OCI-LY1 (cell line): Measurements from ENCODE around the gene SDK2.

Source experiments
- H2AFZ ChIP-seq: fragments of 200-600 bp; sonication (generic), shearing (Covaris generic); 2 replicates; pipeline ENCODE4 v1.6.0; 2014; ENCODE audit warnings: antibody characterized with exemption, mild to moderate bottlenecking, low read length
- H3F3A ChIP-seq: fragments of 200-600 bp; sonication (generic), shearing (Covaris generic); 2 replicates; pipeline ENCODE4 v1.6.0; 2014; ENCODE audit warnings: mild to moderate bottlenecking, antibody characterized with exemption, low read length, moderate library complexity; ENCODE audit not compliant: insufficient read depth
- H3K27ac ChIP-seq: fragments of 200-600 bp; sonication (generic); 2 replicates; pipeline ENCODE4 v1.5.1; 2014; ENCODE audit warnings: low read length, mixed run types, mild to moderate bottlenecking, low read depth; ENCODE audit not compliant: poor library complexity, severe bottlenecking
- H3K27me3 ChIP-seq: fragments of 200-600 bp; sonication (generic); 2 replicates; pipeline ENCODE4 v1.6.0; 2014; ENCODE audit warnings: antibody characterized with exemption, mild to moderate bottlenecking, low read length, moderate library complexity; ENCODE audit not compliant: insufficient read depth
- H3K36me3 ChIP-seq: fragments of 200-600 bp; sonication (generic); 2 replicates; pipeline ENCODE4 v1.6.1; 2014; ENCODE audit warnings: mild to moderate bottlenecking, antibody characterized with exemption, low read length, moderate library complexity, mixed read lengths; ENCODE audit not compliant: insufficient read depth
- H3K4me1 ChIP-seq: fragments of 200-600 bp; sonication (generic); 2 replicates; pipeline ENCODE4 v1.5.1; 2014; ENCODE audit warnings: mild to moderate bottlenecking, low read length, moderate library complexity; ENCODE audit not compliant: insufficient read depth, severe bottlenecking
- H3K4me2 ChIP-seq: fragments of 200-600 bp; sonication (generic), shearing (Covaris generic); 2 replicates; pipeline ENCODE4 v1.6.1; 2014; ENCODE audit warnings: low read length
- H3K4me3 ChIP-seq: fragments of 200-600 bp; sonication (generic); 2 replicates; pipeline ENCODE4 v1.5.1; 2014; ENCODE audit warnings: low read length, low read depth, mild to moderate bottlenecking, mixed read lengths; ENCODE audit not compliant: poor library complexity, severe bottlenecking
- H3K79me2 ChIP-seq: fragments of 200-600 bp; shearing (Covaris generic); 2 replicates; pipeline ENCODE4 v1.6.1; 2016; ENCODE audit warnings: mixed run types, low read length, mixed read lengths; ENCODE audit not compliant: insufficient read depth
- H3K9ac ChIP-seq: fragments of 200-600 bp; sonication (generic), shearing (Covaris generic); 2 replicates; pipeline ENCODE4 v1.6.1; 2014; ENCODE audit warnings: mild to moderate bottlenecking, low read length, mixed read lengths
- H3K9me2 ChIP-seq: fragments of 200-600 bp; sonication (generic), shearing (Covaris generic); 2 replicates; pipeline ENCODE4 v1.6.1; 2014; ENCODE audit warnings: low read depth, mild to moderate bottlenecking, low read length, mixed read lengths
- H3K9me3 ChIP-seq: fragments of 200-600 bp; shearing (Covaris generic); 2 replicates; pipeline ENCODE4 v1.6.1; 2014; ENCODE audit warnings: low read length, mixed read lengths
- H4K20me1 ChIP-seq: fragments of 200-600 bp; sonication (generic), shearing (Covaris generic); 2 replicates; pipeline ENCODE4 v1.6.0; 2016; ENCODE audit warnings: mild to moderate bottlenecking, low read length; ENCODE audit not compliant: insufficient read depth
- CTCF ChIP-seq: fragments of 200-600 bp; sonication (generic), shearing (Covaris generic); IDR thresholded peaks from 2 replicates; pipeline ENCODE4 v1.5.1; 2017; ENCODE audit warnings: mild to moderate bottlenecking, antibody characterized with exemption, low read length, moderate library complexity, mixed read lengths
- EZH2 ChIP-seq: fragments of 200-600 bp; sonication (generic), shearing (Covaris generic); IDR thresholded peaks from 2 replicates; pipeline ENCODE4 v1.8.0; 2017; ENCODE audit warnings: borderline replicate concordance, mixed run types, mild to moderate bottlenecking, antibody characterized with exemption, low read length, moderate library complexity, mixed read lengths

Gene SDK2

GRCh38 chr17:73290399-73291259 is 353.6 kb downstream of the SDK2 start:
- no peaks in the 10 kb centered on the region for H3F3A ChIP-seq
- H3K27me3 ChIP-seq = no peaks in the 10 kb centered on the region; the same call in 1 of the 2 replicates
- H3K27ac ChIP-seq = no peak overlapping the region
- H3K4me2 ChIP-seq = no peak overlapping the region
- no peaks in the 10 kb centered on the region for H4K20me1 ChIP-seq
- no peak for TF ChIP-seq CTCF
- no peak for TF ChIP-seq EZH2
- no peak overlapping the region for H3K9ac ChIP-seq
- H3K79me2 ChIP-seq = no peaks in the 10 kb centered on the region
- no peak overlapping the region for H2AFZ ChIP-seq
- no peaks in the 10 kb centered on the region for H3K9me2 ChIP-seq
- no peaks in the 10 kb centered on the region for H3K36me3 ChIP-seq
- H3K4me1 ChIP-seq = no peaks in the 10 kb centered on the region
- H3K9me3 ChIP-seq = no peaks in the 10 kb centered on the region
- H3K4me3 ChIP-seq = no peak overlapping the region

GRCh38 chr17:73289549-73290254 is 354.5 kb downstream of the SDK2 start:
- no peaks in the 10 kb centered on the region for H3K79me2 ChIP-seq
- no peak overlapping the region for H2AFZ ChIP-seq
- no peaks in the 10 kb centered on the region for H3K4me1 ChIP-seq
- no peaks in the 10 kb centered on the region; the same call in 1 of the 2 replicates for H3K27me3 ChIP-seq
- no peaks in the 10 kb centered on the region for H3K9me2 ChIP-seq
- H3K9ac ChIP-seq = no peak overlapping the region
- H3K36me3 ChIP-seq = no peaks in the 10 kb centered on the region
- no peaks in the 10 kb centered on the region for H4K20me1 ChIP-seq
- no peaks in the 10 kb centered on the region for H3F3A ChIP-seq
- H3K4me3 ChIP-seq = no peak overlapping the region
- H3K9me3 ChIP-seq = no peaks in the 10 kb centered on the region
- no peak overlapping the region for H3K27ac ChIP-seq
- TF ChIP-seq CTCF = no peak
- no peak for TF ChIP-seq EZH2
- no peak overlapping the region for H3K4me2 ChIP-seq

GRCh38 chr17:73288534-73289302 is 355.5 kb downstream of the SDK2 start:
- H3K4me2 ChIP-seq = no peak overlapping the region
- no peaks in the 10 kb centered on the region; the same call in 1 of the 2 replicates for H3K27me3 ChIP-seq
- TF ChIP-seq CTCF (no peak), EZH2 (no peak)
- no peaks in the 10 kb centered on the region for H3F3A ChIP-seq
- H3K9ac ChIP-seq = no peak overlapping the region
- H3K9me3 ChIP-seq = no peaks in the 10 kb centered on the region
- H3K4me1 ChIP-seq = no peaks in the 10 kb centered on the region
- no peak overlapping the region for H3K4me3 ChIP-seq
- H3K9me2 ChIP-seq = no peaks in the 10 kb centered on the region
- H3K27ac ChIP-seq = no peak overlapping the region
- H3K79me2 ChIP-seq = no peaks in the 10 kb centered on the region
- no peak overlapping the region for H2AFZ ChIP-seq
- no peaks in the 10 kb centered on the region for H4K20me1 ChIP-seq
- no peaks in the 10 kb centered on the region for H3K36me3 ChIP-seq
